ENCODE measurements around the gene TRIAP1.
"Not testable (repeated sequence)": the region's sequence is repeated elsewhere in the genome, so short reads cannot be mapped to it uniquely, and the experiment has no call there.

TRIAP1 gene

DNA sequence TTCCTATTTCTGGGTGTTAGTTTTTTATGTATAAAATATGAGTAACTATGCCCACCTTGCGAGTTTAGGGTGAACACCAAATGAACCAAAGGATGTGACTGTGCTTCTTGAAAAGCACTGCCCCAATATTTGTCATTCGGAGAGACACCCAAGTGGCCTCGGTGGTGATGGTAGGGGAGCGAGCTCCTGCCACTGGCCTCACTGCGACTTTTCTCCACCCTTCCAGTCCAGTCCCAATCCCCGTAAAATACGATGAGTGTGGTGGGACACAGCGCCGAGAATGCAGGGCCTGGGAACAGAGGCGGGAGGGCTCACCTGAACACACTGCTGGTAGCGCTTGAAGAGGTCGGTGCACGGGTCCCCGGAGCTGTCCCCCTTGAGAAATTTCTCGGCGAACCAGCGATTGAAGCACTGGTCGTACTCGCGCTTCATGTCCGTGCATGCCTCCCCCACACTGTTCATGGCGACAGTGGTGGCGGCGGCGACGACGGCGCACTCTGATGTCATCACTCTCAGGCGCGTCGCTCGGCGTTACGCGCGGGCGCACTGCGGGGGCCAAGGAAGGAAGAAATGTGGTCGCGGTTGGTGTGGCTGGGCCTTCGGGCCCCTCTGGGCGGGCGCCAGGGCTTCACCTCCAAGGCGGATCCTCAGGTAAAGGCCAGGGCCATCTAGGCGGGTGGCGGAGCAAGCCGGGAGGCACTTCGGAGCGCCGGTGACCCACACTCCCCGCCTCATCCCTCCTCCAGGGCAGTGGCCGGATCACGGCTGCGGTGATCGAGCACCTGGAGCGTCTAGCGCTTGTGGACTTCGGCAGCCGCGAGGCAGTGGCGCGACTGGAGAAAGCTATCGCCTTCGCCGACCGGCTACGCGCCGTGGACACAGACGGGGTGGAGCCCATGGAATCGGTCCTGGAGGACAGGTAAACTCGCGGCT lies at the start of gene TRIAP1, which contains the start of gene GATC:
TRIAP1 (minus strand) TSS at position 474 of the 933 bp plus-strand sequence; CDS start at position 462, 12 bp downstream.
GATC (plus strand) TSS at position 534 of the 933 bp plus-strand sequence; CDS start at position 571, 37 bp downstream.
- peak; percentile 66 for DNase-seq

GRCh38 chr12:120495186-120495730 lies 49.1 kb upstream of the TRIAP1 start:
- DNase-seq: no peak

DNA sequence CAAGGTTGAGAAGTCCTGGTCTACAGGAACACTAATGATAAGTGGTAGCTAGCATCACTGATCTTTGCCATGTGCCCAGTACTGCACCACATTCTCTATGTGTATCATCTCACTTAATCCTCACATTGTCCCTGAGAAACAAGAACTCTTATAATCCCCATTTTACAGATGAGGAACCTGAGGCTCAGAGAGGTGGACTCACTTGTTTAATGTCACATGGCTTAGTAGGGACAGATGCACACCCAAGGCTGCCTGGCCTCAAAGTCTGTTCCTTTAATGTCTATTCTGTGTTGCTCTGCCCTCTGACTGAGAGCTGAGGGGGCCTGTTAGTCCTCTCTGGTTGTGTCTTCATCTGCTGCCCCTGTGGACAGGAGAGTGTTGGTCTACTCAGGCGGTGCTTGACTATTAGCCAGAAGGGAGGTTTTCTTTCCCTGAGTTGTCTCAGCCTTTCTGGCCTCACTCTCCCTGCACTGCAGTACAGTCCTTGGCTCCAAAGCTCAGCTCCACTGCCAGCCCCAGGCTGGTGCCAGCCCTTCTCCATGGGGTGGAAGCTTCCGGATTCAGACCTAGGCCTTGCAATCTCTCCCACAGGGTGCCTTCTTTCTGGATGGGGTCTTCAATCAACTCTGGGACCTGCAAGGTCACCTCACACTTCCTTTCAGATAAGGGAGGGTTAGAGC lies 44.8 kb upstream of the TRIAP1 start:
- no peak for DNase-seq

GRCh38 chr12:120490325-120490724 lies 44.1 kb upstream of the TRIAP1 start:
- DNase-seq: no peak

GRCh38 chr12:120489018-120489417 lies 42.8 kb upstream of the TRIAP1 start:
- no peak for DNase-seq

DNA sequence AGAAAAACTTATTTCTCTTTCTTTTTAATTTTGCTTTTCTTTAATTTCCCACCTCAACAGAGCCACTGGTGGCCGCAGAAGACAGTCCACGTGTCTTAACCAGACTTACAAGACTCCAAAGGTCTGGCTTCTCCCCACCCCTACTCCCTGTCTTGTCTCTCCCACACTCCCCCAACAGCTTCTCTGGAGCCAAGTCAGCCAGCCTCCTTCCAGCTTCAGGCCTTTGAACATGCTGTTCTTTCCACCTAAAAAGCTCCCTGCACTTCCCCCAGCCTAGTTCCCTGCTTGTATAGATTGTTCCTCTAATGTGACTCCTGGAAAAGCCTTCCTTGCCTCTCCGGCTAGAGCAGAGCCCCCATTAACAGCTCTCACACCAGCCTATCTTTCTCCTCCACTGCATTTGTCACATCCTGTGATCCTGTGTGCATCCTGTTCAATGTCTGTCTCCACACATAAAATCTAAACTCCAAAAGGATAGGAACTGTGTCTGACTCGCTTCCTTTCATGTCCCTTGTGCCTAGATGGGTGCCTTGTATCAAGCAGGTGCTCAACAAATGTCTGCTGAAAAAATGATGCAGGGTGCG lies 42.0 kb upstream of the TRIAP1 start:
- no peak for DNase-seq

- DNase-seq: not testable (repeated sequence)
Observed at GRCh38 chr12:120487552-120487951, 41.4 kb upstream of the TRIAP1 start.

- DNase-seq: no peak
Observed at GRCh38 chr12:120485961-120486881, 40.0 kb upstream of the TRIAP1 start.

DNA sequence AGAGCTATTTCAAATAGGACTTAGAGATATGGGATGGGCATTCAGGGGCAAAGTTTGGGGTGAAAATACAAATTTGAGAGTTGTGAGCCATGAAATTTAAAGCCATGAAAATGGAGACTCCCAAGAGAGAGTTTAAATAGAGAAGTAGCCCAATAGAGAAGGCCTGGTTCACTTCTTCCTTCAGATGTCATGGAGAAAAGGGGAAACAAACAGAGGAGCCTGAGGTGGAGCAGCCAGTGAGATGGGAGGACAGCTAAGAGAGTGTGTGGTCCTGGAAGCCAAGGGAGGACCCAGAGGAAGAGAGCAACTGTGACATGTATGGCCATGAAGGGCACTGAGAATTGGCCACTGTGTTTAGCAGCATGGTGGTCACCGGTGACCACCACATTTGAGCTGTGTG lies 37.4 kb upstream of the TRIAP1 start:
- DNase-seq: no peak

GRCh38 chr12:120481022-120481767 lies 35.0 kb upstream of the TRIAP1 start:
- DNase-seq: no peak

GRCh38 chr12:120480211-120480610 lies 34.0 kb upstream of the TRIAP1 start:
- DNase-seq: no peak

DNA sequence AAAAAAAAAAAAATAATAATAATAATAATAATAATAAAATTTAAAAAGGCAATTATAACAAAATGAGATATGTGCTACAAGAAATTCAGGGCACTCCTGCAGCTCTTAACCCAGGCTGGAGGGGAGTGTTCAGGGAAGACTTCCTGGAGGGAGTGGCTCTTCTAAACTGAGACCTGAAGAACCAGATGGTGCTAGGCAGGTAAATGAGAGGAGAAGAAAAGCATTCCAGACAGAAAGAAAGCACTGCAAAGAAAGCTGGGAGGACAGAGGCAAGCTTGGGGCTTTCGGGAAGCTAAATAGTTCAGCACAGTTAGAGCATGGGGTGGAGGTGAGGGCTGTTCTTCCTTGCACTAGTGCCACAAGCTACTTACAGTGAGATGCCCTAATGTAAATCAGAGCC lies 33.3 kb upstream of the TRIAP1 start:
- no peak for DNase-seq

DNA sequence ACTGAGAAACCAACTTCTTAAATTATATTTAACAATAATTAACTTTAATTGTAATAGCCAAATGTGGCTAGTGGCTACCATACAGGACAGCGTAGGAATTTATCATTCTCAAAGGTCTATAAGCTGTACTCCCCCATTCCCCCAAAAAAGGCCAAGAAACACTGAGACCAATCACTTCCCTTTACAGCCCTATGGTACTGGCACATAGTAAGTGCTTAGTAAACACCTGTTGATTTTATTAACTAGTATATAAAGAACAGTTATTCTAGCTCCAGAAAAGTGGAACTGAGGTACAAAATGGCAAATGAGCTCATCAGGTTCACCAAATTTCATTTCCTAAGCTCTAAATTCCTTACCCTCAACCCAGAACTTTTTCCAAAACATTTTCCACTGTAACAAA lies 29.5 kb upstream of the TRIAP1 start:
- no peak for DNase-seq

DNA sequence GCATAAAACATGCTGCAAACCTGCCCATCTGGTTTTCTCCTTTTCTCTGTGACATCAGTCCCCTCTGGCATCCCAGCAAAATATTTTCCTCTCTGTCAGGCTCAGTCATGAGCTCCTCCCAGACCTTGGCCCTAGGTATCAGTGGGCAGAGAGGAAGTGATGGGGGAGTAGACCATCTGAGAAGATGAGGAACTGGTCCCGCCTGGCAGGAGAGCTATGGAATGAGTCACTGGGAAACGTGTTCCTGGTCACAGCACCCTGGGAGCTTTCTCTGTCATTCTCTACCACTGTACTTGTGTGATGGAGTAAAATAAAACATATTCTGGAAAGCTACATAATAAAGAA lies 28.4 kb upstream of the TRIAP1 start:
- DNase-seq: no peak

DNA sequence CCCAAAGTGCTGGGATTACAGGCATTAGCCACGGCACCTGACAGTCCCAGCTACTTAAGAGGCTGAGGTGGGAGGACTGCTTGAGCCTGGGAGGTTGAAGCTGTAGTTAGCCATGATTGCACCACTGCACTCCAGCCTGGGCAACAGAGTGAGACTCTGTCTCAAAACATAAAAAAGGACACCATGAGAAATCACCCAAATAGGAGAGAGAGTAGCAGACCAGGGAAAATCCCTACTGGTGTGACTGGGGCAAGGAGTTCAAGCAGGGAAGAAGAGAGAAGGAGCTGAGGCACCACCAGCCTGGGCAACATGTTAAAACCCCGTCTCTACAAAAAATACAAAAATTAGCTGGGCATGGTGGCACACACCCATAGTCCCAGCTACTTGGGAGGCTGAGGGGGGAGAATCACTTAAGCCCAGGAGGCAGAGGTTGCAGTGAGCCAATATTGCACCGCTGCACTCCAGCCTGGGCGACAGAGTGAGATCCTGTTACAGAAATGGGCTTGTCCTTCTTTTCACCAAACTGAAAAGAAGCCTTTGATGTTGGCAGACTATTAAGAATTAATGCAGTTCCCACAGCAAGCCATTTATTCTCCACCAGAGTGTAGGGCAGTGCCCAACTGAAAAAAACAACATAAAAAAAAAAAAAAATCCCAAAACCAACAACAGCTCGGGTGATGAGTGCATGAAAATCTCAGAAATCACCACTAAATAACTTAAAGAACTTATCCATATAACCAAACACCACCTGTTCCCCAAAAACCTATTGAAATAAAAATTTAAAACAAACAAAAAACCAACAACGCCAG lies 27.8 kb upstream of the TRIAP1 start:
- no peak for DNase-seq

DNA sequence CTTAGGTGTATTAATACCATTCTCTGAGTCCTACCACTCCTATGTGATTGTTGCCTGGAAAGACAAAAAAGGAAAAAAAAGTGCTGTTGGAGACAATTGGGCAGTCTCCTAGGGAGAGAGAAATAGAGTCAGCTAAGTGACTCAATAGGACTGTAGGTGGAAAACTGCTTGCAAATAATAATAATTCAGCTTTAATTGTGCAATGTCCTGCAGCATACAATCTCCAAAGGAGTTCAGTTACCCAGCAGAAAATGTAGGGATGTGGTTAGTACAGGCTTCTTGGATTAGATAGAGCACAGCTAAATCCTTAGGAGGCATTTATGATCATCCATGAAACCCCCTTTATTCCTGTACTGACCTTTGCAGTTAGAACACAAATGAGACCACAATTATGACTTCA lies 26.3 kb upstream of the TRIAP1 start:
- no peak for DNase-seq

- peak; percentile 14 for DNase-seq
Observed at GRCh38 chr12:120470150-120470784, 24.1 kb upstream of the TRIAP1 start.

DNA sequence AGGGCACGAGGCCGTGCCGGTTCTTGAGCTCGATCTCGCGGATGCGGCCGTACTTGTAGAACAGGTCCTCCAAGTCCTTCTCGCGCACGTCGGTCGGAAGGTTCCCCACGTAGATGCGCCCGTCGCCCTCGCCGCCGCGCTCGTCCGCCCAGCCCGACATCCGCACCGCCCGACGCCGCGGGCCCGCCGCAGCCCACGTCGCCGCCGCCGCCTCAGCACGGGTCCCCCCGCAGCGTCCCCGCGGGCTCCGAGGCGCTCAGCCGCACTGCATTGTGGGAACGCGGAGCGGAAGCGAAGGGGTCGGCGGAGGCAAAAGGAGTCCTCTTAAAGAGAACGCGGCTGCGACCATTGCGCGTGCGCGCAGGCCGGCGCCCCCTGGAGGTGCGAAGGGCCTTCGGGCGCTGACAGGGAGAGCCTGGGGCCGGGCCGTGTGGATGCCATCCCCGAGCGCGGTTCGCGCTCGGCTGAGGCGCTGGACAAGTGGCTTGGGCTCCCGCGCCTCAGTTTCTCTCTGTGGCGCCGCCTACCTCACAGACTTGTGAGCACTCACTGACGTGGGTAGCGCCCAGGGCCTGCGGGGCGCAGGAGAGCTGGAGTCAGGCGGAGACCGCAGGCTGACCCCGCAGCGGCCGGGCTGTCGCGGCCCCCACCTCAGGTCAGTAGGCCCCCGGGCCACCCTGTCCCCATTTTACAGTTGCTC lies 23.4 kb upstream of the TRIAP1 start, which contains the start of gene SRSF9:
SRSF9 (minus strand) TSS at position 299 of the 700 bp plus-strand sequence; CDS start at position 160, 139 bp downstream.
- peak; percentile 87 for DNase-seq

- DNase-seq: peak; percentile 29
Observed at GRCh38 chr12:120468821-120469449, 22.8 kb upstream of the TRIAP1 start.
